GM12891 (cell line): Measurements from ENCODE around the gene NECAB3.

ENCODE experiments used
- DNase-seq: peaks from one replicate; pipeline ENCODE4 v3.0.0; 2011; ENCODE audit warnings: low spot score; ENCODE audit not compliant: insufficient read length
- FAIRE-seq: peaks from 2 replicates; lab custom pipeline; 2011; peaks lifted over from hg19 to GRCh38; lab: Jason Lieb, UNC
- PAX5 ChIP-seq: IDR thresholded peaks from 2 replicates; pipeline ENCODE4 v1.6.1; 2011; ENCODE audit warnings: low read length, moderate library complexity, mild to moderate bottlenecking; ENCODE audit not compliant: insufficient read depth, severe bottlenecking
- POLR2A ChIP-seq: IDR thresholded peaks from 2 replicates; pipeline ENCODE4 v1.6.1; 2011; ENCODE audit warnings: low read depth, low read length, control low read depth
- POLR2AphosphoS5 ChIP-seq: IDR thresholded peaks from 2 replicates; pipeline ENCODE4 v1.6.1; 2011; ENCODE audit warnings: low read depth, low read length, control low read depth
- POU2F2 ChIP-seq: IDR thresholded peaks from 2 replicates; pipeline ENCODE4 v1.6.1; 2011; ENCODE audit warnings: low read depth, mild to moderate bottlenecking, control low read depth, low read length, moderate library complexity
- SPI1 ChIP-seq: IDR thresholded peaks from 2 replicates; pipeline ENCODE4 v1.6.1; 2011; ENCODE audit warnings: low read depth, low read length, control low read depth
- TAF1 ChIP-seq: IDR thresholded peaks from 2 replicates; pipeline ENCODE4 v1.6.1; 2011; ENCODE audit warnings: low read depth, low read length, control low read depth

Gene NECAB3

DNA sequence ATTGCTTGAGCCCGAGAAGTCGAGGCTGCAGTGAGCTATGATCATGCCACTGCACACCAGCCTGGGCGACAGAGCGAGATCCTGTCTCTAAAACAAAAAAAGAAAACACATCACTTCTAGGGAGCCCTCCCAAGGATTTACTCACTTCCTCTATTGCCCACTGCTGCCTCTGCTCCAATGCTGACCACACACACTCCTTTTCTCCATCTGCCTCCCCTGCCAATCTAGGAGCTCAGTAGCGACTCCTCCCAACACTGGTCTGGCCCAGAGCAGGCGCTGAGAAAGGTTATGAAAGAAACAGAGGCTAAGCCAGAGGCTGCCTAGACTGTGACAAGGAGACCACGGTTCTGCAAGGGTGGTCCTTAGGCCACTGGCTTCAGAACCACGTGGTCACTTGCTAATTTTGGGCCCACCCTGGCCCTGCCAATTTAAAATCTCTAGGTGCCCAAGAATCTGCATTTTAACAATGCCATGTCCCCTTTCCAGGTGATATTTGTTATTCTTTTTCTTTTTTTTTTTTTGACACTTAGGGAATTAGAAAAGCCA lies 13.2 kb upstream of the NECAB3 start:
- peak; percentile 66 for TF ChIP-seq SPI1
- TF ChIP-seq TAF1: no peak
- FAIRE-seq (no peak), DNase-seq (no peak)

- FAIRE-seq: no peak
- no peak for DNase-seq
- TF ChIP-seq SPI1 (no peak), POLR2A (no peak), PAX5 (no peak), POU2F2 (no peak), TAF1 (no peak), POLR2AphosphoS5 (no peak)
Observed at GRCh38 chr20:33686984-33687366, 12.7 kb upstream of the NECAB3 start.

DNA sequence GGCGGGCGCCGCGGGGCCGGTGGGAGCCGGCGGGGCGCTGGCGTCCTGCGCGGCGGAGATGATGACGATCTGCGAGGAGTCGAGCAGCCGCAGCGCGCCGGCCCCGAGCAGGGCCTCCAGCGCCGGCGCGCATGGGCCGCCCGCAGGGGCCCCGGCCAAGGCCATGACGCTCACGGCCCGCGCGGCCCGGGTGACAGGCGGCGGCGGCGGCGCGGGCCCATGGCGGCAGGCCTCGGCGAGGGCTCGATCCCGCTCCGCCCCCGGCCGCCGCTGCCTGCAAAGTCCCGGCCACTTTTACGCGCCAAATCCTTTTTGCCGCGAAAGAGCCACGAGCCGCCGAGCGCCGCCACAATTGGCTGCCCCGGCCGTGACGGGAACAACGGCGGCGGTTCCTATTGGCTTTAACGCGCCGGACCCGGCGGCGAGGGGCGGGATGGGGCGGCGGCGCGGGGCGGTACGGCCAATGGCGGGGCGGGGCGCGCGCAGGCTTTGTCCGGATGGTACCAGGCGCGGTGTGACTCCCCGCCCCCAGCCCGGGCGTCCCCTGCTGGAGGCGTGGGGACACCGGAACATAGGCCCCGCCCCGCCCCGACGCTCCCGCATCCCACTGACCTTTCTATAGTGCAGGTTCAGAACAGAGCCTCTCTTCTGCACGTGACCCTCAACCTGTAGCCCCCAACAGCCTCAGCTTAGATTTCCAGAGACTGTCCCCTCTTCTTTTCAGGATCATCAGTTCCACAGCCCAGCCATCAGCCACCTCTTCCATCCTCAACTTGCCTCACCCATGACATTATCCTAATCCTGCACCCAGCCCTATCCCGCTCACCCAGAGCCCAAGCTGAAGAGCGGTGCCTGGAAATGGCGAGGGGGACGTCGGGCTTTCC lies 12.1 kb upstream of the NECAB3 start, which contains the start of gene E2F1:
Gene E2F1, minus strand, starts transcription at position 286 of the 884 bp plus-strand sequence. Its CDS starts 121 bp downstream, at position 165.
- TF ChIP-seq POLR2AphosphoS5 (no peak), POU2F2 (no peak), TAF1 (no peak)
- FAIRE-seq: peak; percentile 78
- DNase-seq: peak; percentile 97

DNA sequence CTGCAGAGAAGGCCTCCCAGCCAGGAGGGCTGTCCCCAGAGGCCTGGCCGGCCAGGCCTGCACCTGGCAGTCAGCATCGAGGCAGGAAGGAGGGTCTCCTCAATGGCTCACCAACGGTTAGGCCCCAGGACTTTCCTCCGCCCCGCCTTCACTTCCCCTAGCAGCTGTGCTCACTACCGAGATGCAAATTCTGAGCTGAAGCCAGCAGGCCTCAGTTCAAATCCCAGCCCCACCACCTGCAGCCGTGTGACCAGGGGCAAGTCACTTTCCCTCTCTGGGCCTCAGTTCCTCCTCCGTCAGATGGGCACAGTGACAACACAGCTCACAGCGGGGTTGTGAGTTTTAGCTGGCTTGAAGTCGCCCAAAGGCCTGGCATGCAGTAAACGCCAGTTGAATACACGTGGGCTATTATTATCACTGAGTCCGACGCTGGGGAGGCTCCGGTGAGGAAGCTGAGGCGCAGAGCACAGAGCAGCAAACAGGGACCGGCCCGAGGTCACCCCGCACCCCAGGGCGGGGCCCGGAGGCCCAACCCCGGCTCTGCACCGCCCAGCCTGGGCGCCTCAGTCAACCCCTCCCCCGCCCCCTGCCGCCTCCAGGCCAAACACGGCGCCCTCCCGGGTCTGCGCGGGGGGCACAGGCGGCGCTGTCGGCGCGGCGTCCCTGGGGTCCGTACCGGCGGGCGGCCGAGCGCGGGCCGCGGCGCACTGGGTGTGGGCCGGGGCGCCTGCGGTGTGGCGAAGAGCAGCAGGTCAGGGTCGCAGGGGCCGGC lies 11.3 kb upstream of the NECAB3 start:
- DNase-seq: peak; percentile 71
- FAIRE-seq: peak; percentile 86
- TF ChIP-seq POLR2AphosphoS5 (peak; percentile 61; the same call in 1 of the 2 replicates), POU2F2 (peak; percentile 78; the same call in 1 of the 2 replicates), TAF1 (no peak), POLR2A (no peak), PAX5 (no peak), SPI1 (peak; percentile 60)

DNA sequence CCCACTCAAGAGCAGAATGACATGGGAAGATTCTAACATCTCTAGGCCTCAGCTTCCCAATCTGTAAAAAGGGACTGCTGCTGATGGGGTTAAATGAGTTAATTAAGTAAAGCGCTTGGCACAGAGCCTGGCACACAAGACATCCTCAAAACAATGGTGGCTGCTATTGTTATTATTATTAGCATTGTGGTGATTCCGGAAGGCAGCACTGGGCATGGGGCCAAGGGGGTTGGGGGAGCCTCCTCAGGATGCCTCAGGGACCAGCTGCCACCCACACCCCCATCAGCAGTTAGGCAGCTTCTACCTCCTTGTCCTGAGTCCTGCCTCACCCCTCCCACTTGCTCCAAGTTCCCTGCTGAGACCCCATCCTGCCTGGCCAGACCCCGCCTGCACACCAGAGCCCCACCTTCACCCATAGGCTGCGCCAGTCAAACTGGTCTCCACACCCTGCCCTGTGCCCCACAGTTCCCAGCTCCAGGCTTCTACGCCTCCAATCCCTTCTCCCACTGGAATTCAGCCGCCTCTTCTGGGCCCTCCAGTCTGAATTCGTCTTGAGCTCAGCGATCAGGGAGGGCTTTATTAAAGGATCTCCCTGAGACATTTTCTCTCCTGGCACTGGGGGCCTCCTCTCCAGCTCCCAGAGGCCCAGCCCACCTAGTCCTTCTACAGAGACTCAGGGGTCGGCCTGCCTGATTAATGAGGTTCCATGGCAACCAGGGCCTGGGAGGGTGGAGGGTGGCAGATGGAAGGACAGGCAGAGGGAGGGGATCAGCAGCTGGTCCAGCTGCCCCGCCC lies 10.5 kb upstream of the NECAB3 start:
- DNase-seq: no peak
- TF ChIP-seq POLR2A (no peak), POLR2AphosphoS5 (no peak), TAF1 (no peak), SPI1 (no peak), PAX5 (no peak), POU2F2 (no peak)
- peak; percentile 23 for FAIRE-seq

DNA sequence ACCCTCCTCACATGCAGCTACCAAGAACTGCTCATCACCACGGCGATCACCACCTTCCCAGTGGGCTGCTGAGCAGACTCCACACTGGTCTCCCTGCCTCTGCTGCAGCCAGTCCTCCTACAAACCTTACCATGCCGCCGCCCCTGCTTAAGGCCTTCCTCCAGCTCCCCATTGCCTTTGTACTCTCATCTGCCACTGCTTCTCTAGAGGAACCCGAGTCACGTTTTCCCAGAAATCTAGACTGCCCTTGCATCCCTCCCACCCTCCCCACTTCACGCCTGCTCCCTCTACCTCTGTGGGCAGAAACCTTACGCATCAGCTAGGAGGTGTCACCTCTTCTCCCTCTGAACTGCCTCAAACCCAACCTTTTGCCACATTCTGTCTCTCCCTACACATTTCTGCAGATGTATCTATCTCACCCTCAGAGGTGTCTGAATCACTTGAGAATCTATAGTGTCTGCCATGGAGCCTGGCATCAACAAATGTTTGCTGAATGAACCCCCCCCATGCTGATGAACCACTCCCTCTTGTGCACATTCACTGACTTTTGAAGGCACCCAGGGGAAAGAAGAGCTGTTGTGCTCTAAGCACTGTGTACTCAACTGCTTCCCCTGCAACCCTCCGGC lies 7.6 kb upstream of the NECAB3 start:
- TF ChIP-seq PAX5 (no peak), POLR2AphosphoS5 (no peak)
- DNase-seq (no peak), FAIRE-seq (no peak)

DNA sequence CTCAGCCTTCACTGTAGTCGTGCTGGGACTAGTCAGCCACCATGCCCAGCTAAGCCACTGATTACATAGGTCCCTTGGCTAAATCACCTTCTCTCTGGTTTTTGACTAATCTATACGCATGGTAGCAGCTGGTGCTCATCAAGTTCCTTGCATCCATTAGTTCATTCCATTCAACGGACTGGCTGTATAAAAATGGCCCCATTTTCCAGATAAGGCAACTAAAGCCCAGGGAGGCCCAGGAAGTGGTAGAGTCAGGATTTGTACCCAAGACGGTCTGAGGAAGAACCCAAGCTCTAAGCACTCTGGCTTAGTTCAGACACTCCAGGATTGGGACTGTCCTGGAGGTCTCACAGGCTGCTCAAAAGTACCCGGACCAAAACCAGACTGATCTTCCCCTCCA lies 7.1 kb upstream of the NECAB3 start:
- DNase-seq (no peak), FAIRE-seq (no peak)
- TF ChIP-seq SPI1: no peak
- no peak for TF ChIP-seq POLR2AphosphoS5
- TF ChIP-seq POLR2A: no peak

- FAIRE-seq (no peak), DNase-seq (no peak)
- TF ChIP-seq PAX5: no peak
- no peak for TF ChIP-seq SPI1
- no peak for TF ChIP-seq POLR2A
- no peak for TF ChIP-seq POU2F2
- TF ChIP-seq POLR2AphosphoS5: no peak
- TF ChIP-seq TAF1: no peak
Observed at GRCh38 chr20:33680686-33681085, 6.5 kb upstream of the NECAB3 start.
